GM19035 (cell line): Measurements from ENCODE around the gene PARD6G.

Experiments
- ATAC-seq: cut with Tn5 transposase; IDR thresholded peaks from one replicate; pipeline ENCODE4 v1.9.1; 2021; ENCODE audit not compliant: unreplicated experiment

The PARD6G gene

GRCh38 chr18:80147418-80148325 is 99.6 kb downstream of the PARD6G start:
- ATAC-seq: peak; percentile 84

DNA sequence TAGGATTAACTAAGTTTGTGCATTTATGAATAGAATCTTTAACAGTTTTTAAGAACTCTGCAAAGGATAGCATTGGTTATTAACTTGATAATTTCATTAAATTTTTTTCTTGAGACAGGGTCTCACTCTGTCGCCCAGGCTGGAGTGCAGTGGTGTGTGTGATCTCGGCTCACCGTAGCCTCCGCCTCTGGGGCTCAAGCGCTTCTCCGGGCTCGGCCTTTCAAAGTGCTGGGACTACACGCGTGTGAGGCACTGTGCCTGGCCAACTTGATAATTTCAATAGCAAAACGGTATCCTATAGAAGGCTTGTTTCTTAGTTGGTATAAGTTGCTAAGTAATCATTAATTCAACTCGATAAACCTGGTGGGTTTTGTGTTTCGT is 100.3 kb downstream of the PARD6G start:
- ATAC-seq: peak; percentile 3

GRCh38 chr18:80145196-80145804 is 102.0 kb downstream of the PARD6G start:
- ATAC-seq: no peak

DNA sequence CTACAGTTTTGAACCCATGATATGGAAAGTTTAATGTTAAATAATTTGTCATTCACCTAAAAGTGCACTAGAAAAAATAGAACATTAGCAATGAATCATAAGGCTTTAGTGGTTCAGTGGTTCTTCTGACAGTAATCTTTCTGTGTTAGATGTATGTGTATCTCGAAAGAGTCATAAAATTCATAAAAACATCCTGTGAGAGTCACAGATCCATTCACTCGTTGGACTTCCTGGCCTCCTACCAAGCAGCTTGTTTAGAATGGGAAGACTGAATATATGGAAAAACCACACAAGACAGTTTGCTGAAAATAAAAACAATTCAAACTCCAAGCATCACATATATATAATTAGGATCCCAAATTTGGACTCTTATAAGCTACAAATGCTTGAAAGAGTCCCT is 103.4 kb downstream of the PARD6G start:
- no peak for ATAC-seq

DNA sequence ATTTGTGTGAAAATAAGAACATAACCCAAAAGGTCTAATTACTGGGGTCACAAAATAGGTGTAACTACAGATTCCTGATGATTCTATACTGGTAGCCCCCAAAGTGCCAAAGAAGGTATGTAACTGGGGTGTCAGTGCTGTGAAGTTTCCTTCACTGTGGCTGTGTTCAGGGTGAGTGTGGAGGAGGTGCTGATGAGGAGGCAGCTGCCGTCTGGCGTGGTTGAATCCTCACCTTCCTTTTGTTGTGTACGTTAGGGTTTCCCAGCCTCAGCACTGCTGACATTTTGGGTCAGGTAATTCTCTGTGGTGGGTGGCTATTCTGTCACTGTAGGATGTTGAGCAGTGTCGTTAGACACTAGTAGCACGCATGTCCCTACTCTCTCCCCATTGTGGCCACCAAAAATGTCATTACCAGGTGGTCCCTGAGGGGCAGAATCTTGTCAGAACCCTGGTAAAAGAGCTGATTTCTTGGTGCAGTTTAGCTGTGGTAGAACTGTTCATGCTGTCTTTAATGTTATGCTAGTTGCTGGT is 106.8 kb downstream of the PARD6G start:
- no peak for ATAC-seq

- ATAC-seq: no peak
Observed at GRCh38 chr18:80137976-80138375, 109.3 kb downstream of the PARD6G start.

DNA sequence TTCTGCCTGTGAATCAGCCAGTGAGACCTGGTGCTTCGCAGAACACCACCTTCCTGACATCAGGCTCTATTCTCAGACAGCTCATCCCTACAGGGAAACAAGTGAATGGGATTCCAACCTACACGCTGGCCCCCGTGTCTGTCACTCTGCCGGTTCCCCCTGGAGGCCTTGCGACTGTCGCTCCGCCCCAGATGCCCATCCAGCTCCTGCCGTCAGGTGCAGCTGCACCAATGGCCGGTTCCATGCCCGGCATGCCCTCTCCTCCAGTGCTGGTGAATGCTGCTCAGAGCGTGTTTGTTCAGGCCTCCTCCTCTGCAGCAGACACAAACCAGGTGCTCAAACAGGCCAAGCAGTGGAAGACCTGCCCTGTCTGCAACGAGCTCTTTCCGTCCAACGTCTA is 110.2 kb downstream of the PARD6G start:
- no peak for ATAC-seq

- no peak for ATAC-seq
Observed at GRCh38 chr18:80136679-80137078, 110.6 kb downstream of the PARD6G start.

GRCh38 chr18:80135136-80135535 is 112.2 kb downstream of the PARD6G start:
- ATAC-seq: no peak

- no peak for ATAC-seq
Observed at GRCh38 chr18:80133124-80133523, 114.2 kb downstream of the PARD6G start.

DNA sequence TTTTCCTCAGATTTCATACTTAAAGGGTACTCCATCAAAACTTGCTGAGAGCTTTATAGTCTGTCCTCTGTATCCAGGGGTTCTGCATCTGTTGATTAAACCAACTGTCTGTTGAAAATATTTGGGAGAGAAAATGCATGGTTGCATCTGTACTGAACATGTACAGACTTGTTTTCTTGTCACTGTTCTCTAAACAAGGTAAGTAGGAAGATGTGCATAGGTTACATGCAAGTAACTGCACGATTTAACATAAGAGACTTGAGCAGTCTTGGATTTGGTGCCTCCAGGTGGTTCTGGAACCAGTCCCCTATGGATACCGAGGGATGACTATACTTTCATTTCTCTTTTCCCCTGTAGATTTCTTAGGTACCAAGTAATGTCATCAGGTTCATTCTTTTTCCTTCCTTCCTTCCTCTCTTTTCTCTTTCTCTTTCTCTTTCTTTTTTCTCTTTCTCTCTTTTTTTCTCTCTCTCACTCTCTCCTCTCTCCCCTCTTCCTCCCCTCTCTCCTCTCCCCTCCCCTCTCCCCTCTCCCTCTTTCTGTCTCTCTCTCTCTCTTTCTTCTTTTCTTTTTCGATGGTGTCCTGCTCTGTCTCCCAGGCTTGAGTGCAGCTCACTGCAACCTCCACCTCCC is 115.0 kb downstream of the PARD6G start:
- ATAC-seq: no peak

DNA sequence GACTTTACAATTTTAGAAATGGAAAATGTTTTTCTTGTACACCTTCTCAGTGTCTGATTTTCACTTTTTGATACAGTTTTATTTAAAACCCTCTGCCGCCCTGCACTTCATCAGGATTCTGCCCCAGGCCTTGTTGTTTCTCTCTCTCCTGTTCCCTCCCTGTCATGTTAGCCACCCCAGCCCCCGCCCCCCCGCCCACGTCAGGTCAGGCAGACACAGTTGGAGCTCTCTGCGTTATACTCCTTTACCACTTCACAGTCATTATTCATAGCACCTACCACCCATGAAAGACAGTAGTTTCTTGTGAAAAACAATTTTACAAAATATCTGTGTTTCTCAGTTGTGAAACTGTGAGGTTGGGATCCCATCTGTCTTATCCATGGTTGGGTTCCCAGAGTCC is 116.8 kb downstream of the PARD6G start:
- no peak for ATAC-seq

DNA sequence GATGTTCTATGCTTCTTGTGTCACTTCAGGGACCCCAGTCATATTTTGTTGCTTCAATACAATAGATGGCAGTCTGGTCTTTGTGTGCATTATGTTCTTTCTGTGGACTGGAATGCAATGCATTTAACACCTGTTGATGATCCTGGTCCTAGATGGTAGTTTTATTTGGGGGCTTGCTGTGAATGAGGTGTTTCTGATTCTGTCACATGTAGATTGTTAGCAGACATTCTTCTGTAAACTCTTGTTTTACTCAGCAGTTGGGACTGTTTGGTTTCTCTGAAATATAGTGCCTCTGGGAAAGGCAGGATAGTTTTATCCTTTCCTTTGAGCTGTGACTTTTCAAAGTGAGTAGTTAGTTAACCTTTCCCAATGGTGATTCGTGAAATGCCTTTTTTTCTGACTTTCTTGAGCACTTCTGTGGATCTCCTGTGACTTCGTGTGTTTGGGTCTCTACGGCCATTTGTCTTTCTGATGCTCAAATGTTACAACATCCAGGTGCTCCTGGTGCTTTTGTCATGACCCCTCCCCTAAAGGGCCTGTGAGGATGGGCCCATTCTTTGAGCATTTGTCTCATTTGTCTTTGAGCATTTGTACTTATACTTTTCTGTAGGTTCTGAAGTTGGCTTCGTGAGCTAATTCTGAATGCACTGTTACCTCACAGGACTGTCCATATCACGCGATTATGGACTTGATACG is 117.5 kb downstream of the PARD6G start:
- ATAC-seq: no peak

GRCh38 chr18:80127635-80128034 is 119.7 kb downstream of the PARD6G start:
- ATAC-seq: no peak

DNA sequence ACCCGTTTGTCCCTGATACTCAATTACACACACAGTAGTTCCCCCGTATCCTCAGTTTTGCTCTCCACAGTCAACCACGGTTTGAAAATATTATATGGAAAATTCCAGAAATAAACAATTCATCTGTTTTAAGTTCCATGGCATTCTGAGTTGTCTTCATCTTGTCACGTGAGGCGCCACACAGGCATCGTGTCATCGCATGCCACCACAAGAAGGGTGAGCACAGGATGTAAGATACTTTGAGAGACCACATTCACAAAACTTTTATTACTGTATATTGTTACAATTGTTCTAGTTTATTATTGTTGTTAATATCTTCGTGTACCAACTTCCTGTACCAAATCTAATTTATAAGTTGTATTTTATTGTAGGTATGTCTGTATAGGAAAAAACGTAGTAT is 120.5 kb downstream of the PARD6G start:
- ATAC-seq: no peak

- no peak for ATAC-seq
Observed at GRCh38 chr18:80124131-80124530, 123.2 kb downstream of the PARD6G start.

GRCh38 chr18:80120932-80121331 is 126.4 kb downstream of the PARD6G start:
- ATAC-seq: no peak

GRCh38 chr18:80119111-80119510 is 128.2 kb downstream of the PARD6G start:
- ATAC-seq: no peak

- ATAC-seq: no peak
Observed at GRCh38 chr18:80115035-80115434, 132.3 kb downstream of the PARD6G start.

- no peak for ATAC-seq
Observed at GRCh38 chr18:80112624-80113248, 134.6 kb downstream of the PARD6G start.

GRCh38 chr18:80109676-80110078 is 137.6 kb downstream of the PARD6G start:
- ATAC-seq: peak; percentile 30
